OCI-LY3 (cell line): ENCODE results near the gene ARHGAP15.

Experiments
- EZH2phosphoT487 ChIP-seq: fragments of 200-600 bp; shearing (Covaris generic); IDR thresholded peaks from 2 replicates; pipeline ENCODE4 v1.6.1; 2018; ENCODE audit warnings: antibody characterized with exemption, mixed run types, low read depth
- TF ChIP-seq, protein P1 (sequence below): fragments of 200-600, 300-600 bp; sonication (generic); IDR thresholded peaks from 2 replicates; pipeline ENCODE4 v1.5.1; 2014; ENCODE audit warnings: antibody characterized with exemption, low read length, low read depth

DNA sequence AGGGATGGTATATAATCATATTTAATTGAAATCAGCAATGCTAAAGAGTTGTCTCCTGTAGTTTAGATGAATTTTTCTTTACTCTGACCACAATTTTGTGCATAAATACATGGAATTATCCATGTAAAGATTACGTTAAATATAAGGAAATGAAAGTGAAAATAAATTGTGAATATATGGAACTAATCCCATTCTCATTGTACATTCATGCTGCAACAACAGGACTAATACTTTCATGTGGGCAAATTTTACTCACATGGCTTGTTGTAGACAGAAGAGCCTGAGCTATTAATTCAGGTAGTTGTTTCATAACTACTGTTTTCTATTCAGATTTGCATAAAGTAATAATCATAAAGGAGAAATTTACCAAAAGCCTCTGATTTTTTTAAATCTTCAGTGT lies 357.8 kb downstream of the ARHGAP15 start:
- TF ChIP-seq, protein P1, sequence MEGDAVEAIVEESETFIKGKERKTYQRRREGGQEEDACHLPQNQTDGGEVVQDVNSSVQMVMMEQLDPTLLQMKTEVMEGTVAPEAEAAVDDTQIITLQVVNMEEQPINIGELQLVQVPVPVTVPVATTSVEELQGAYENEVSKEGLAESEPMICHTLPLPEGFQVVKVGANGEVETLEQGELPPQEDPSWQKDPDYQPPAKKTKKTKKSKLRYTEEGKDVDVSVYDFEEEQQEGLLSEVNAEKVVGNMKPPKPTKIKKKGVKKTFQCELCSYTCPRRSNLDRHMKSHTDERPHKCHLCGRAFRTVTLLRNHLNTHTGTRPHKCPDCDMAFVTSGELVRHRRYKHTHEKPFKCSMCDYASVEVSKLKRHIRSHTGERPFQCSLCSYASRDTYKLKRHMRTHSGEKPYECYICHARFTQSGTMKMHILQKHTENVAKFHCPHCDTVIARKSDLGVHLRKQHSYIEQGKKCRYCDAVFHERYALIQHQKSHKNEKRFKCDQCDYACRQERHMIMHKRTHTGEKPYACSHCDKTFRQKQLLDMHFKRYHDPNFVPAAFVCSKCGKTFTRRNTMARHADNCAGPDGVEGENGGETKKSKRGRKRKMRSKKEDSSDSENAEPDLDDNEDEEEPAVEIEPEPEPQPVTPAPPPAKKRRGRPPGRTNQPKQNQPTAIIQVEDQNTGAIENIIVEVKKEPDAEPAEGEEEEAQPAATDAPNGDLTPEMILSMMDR: no peak
- no peak for TF ChIP-seq EZH2phosphoT487
